Thyroid gland (tissue), 4 donors: ENCODE measurements around the gene FBXL7.

Experiments
- POLR2A ChIP-seq, 2 donors: fragments of 450-650 bp; IDR thresholded peaks; one replicate each; pipeline ENCODE4 v1.6.1; 2017; ENCODE audit warnings: antibody characterized with exemption in 2 of 2, mild to moderate bottlenecking in 2 of 2, moderate library complexity in 1 of 2
- TF ChIP-seq, protein P1 (sequence below), 6 experiments: fragments of 200-600 bp in 3 of 6; fragments of 450-650 bp in 3 of 6; sonication (generic) in 3 of 6; IDR thresholded peaks; one replicate each; pipeline ENCODE4 v1.5.1; 2016 to 2019; ENCODE audit warnings: antibody characterized with exemption in 6 of 6, mild to moderate bottlenecking in 2 of 6, inconsistent platforms in 1 of 6, moderate library complexity in 1 of 6

DNA sequence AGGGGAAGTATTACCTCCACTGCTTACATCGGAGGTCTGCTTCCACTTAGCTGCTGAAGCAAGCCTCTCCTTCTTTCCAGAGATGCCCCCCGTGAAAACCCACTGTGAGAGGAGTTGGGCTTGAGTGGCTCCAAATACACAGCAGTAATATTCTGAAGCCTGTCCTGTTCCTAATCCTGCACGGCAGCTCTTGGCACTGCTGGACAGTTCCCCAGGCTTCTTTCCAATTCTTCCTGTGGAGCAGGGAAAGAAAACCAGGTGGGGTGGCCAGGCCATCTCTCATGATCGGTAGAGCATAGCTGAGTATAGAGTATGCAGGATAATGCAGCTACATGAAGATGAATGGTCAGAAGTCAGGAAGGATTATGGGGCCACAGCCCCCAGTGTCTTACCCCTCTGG is 344.3 kb downstream of the FBXL7 start:
- TF ChIP-seq, protein P1, sequence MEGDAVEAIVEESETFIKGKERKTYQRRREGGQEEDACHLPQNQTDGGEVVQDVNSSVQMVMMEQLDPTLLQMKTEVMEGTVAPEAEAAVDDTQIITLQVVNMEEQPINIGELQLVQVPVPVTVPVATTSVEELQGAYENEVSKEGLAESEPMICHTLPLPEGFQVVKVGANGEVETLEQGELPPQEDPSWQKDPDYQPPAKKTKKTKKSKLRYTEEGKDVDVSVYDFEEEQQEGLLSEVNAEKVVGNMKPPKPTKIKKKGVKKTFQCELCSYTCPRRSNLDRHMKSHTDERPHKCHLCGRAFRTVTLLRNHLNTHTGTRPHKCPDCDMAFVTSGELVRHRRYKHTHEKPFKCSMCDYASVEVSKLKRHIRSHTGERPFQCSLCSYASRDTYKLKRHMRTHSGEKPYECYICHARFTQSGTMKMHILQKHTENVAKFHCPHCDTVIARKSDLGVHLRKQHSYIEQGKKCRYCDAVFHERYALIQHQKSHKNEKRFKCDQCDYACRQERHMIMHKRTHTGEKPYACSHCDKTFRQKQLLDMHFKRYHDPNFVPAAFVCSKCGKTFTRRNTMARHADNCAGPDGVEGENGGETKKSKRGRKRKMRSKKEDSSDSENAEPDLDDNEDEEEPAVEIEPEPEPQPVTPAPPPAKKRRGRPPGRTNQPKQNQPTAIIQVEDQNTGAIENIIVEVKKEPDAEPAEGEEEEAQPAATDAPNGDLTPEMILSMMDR (IDR thresholded peaks at IDR 0.05): no peak
- no peak for TF ChIP-seq POLR2A (IDR thresholded peaks at IDR 0.05)
